ENCODE data around the gene NHERF1.

Gene NHERF1

DNA sequence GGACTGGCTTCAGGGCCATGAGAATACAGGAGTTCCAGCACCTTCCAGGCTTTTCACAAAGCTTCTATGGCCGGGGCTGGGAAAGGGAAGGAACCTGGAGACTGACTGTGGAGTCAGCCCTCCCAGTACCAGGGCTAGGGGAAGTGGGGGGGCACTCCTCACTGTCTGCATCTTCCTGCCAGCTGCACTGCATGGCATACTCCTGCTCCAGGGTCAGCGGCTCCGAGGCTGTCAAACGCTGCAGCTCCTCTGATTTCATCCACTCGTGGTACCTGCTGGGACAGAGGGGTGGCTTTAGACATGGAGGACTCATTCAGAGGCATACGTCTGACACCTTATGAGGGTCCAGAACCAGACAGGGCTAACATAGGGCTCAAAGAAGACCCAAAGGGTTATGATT is 25.0 kb downstream of the NHERF1 start:
- no peak overlapping the region for H3K4me3 ChIP-seq (ENCODE audit: low read depth, low read length)
- TF ChIP-seq CTCF (IDR thresholded peaks at IDR 0.05; ENCODE audit: low read depth, low read length) = no peak

GRCh38 chr17:74773871-74774286 is 25.5 kb downstream of the NHERF1 start:
- TF ChIP-seq CTCF (IDR thresholded peaks at IDR 0.05; ENCODE audit: low read depth, low read length) = no peak

GRCh38 chr17:74775409-74776043 is 27.1 kb downstream of the NHERF1 start:
- no peak for TF ChIP-seq CTCF (IDR thresholded peaks at IDR 0.05; ENCODE audit: low read depth, low read length)

More at GRCh38 chr17:74773871-74774286, 25.5 kb downstream of the NHERF1 start:
- H3K4me3 ChIP-seq (ENCODE audit: low read depth, low read length) = no peak overlapping the region

DNA sequence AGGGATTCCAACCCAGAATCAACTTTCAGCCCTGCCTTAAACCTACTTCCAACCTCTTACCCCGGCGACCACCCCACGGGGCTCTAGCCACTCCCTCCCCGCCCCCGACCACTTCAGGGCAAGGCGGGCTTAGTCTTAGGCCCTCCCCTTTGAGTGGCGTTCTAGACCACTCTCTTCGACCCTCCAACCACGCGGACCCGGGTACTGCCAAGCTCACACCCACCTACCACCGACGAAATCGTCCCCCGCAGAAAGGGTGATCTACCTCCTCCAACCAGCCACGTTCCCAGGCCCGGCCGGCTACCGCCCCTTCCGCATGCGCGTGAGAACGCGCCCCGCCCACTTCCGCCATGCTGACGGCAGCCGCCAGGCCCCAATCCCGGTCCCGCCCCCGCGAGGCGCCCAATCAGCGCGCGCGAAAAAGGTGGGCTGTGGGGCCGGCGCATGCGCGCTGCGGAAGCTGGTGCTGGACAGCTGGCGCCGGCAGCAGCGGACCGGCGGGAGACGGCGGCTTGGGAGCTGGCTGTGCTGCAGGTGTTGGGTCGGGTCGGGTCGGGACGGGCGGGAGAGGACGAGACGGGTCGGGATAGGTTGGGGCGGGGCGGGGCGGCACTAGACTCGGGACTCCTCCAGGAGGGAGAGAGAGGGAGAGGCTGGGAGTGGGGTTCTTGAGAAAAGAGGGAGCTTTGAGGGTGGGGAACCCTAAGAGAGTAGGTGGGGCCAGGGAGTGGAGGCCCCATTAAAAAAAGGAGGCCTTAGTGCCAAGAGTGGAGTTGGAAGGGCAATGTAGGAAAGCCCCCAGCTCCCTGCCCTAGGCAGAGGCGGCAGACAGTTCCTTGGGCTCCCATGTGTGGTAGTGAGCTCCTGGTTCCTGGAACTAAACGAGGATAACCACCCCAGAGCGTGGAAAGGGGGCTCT is 27.9 kb downstream of the NHERF1 start, which contains the start of gene NAT9:
Gene NAT9 (minus strand): TSS at position 302 of the 919 bp plus-strand sequence. CDS start 647 bp downstream, outside the sequence.
- peak within 1 kb of the TSS; percentile 91 for H3K4me3 ChIP-seq (ENCODE audit: low read depth, low read length)
- no peak for TF ChIP-seq CTCF (IDR thresholded peaks at IDR 0.05; ENCODE audit: low read depth, low read length)

More at GRCh38 chr17:74775409-74776043, 27.1 kb downstream of the NHERF1 start:
- peak overlapping the region; percentile 91 for H3K4me3 ChIP-seq (ENCODE audit: low read depth, low read length)

DNA sequence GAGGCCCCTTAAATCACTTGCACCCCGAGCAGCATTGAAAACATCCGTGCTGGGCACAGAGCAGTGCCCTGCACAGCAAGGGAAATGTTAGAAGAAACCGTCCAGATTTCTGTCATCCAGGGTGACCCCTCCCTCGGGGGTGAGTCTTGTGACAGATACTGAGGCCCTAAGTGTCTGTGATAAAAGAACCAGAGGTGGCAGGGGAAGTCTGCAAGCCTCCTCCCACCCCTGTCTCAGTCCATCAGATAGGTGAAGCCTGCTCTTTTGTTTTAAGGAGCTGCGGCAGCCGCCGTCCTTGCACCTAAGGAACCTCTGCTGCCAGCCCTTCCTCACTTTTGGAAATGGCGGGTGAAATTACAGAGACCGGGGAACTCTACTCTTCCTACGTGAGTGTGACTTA is 28.6 kb downstream of the NHERF1 start:
- no peak for TF ChIP-seq CTCF (IDR thresholded peaks at IDR 0.05; ENCODE audit: low read depth, low read length)
- H3K4me3 ChIP-seq (ENCODE audit: low read depth, low read length) = peak overlapping the region; percentile 91

GRCh38 chr17:74777901-74778515 is 29.6 kb downstream of the NHERF1 start:
- H3K4me3 ChIP-seq (ENCODE audit: low read depth, low read length) = no peak overlapping the region
- no peak for TF ChIP-seq CTCF (IDR thresholded peaks at IDR 0.05; ENCODE audit: low read depth, low read length)
